Neural progenitor cell (in vitro differentiated cells): ENCODE results near the gene SEMA3D. TPM values are rescaled to one million over a fixed set of nuclear protein-coding genes. Genes with fewer than 3 reads are reported as not detected.

Experiments
- DNase-seq: peaks from one replicate; pipeline ENCODE4 v3.0.0-alpha.2; 2016; ENCODE audit warnings: low spot score
- H2AFZ ChIP-seq: fragments of 200-600 bp; sonication (generic); replicated peaks from 2 replicates; pipeline ENCODE4 v1.6.1; 2016; ENCODE audit warnings: antibody characterized with exemption
- H3F3A ChIP-seq: fragments of 200-600 bp; sonication (generic); 2 replicates; pipeline ENCODE4 v1.6.1; 2016; ENCODE audit warnings: antibody characterized with exemption, low read depth
- H3K27ac ChIP-seq: fragments of 200-600 bp; sonication (generic); 2 replicates; pipeline ENCODE4 v1.5.1; 2016; ENCODE audit warnings: mild to moderate bottlenecking
- H3K27me3 ChIP-seq: fragments of 200-600 bp; sonication (generic); 2 replicates; pipeline ENCODE4 v1.6.1; 2016; ENCODE audit warnings: mild to moderate bottlenecking, moderate library complexity
- H3K36me3 ChIP-seq: fragments of 200-600 bp; sonication (generic); 2 replicates; pipeline ENCODE4 v1.5.1; 2016
- H3K4me1 ChIP-seq: fragments of 200-600 bp; sonication (generic); 2 replicates; pipeline ENCODE4 v1.6.1; 2016; ENCODE audit warnings: mixed run types
- H3K4me2 ChIP-seq: fragments of 200-600 bp; sonication (generic); 2 replicates; pipeline ENCODE4 v1.6.1; 2016
- H3K4me3 ChIP-seq: fragments of 200-600 bp; sonication (generic); 2 replicates; pipeline ENCODE4 v1.5.1; 2016
- H3K79me2 ChIP-seq: fragments of 200-600 bp; sonication (generic); 2 replicates; pipeline ENCODE4 v1.6.1; 2016; ENCODE audit warnings: low read depth
- H3K9ac ChIP-seq: fragments of 200-600 bp; sonication (generic); 2 replicates; pipeline ENCODE4 v1.6.1; 2016
- H3K9me3 ChIP-seq: fragments of 200-600 bp; sonication (generic); 2 replicates; pipeline ENCODE4 v1.5.1; 2016; ENCODE audit warnings: low read depth
- H4K20me1 ChIP-seq: fragments of 200-600 bp; sonication (generic); 2 replicates; pipeline ENCODE4 v1.6.1; 2016; ENCODE audit warnings: low read depth
- H3K27ac Mint-ChIP-seq: 3 replicates; pipeline ENCODE4 v1.8.0; 2021; ENCODE audit warnings: mixed read lengths
- H3K27me3 Mint-ChIP-seq: 2 replicates; pipeline ENCODE4 v1.8.0; 2022; ENCODE audit warnings: low read depth, mild to moderate bottlenecking, inconsistent platforms, moderate library complexity, mixed read lengths; ENCODE audit not compliant: insufficient read depth
- H3K36me3 Mint-ChIP-seq: 3 replicates; pipeline ENCODE4 v1.8.0; 2021; ENCODE audit warnings: mixed read lengths
- H3K4me1 Mint-ChIP-seq: 3 replicates; pipeline ENCODE4 v1.8.0; 2021; ENCODE audit warnings: mixed read lengths
- H3K4me3 Mint-ChIP-seq: 3 replicates; pipeline ENCODE4 v1.8.0; 2021; ENCODE audit warnings: mild to moderate bottlenecking, moderate library complexity, mixed read lengths
- H3K9me3 Mint-ChIP-seq: 3 replicates; pipeline ENCODE4 v1.8.0; 2020; ENCODE audit warnings: mixed read lengths
- EZH2 ChIP-seq: fragments of 200-600 bp; sonication (generic); IDR thresholded peaks from 2 replicates; pipeline ENCODE4 v1.6.1; 2017; ENCODE audit warnings: antibody characterized with exemption, mild to moderate bottlenecking, moderate library complexity
- EZH2phosphoT487 ChIP-seq: fragments of 200-600 bp; sonication (generic); IDR thresholded peaks from 2 replicates; pipeline ENCODE4 v1.6.1; 2017; ENCODE audit warnings: antibody characterized with exemption
- total RNA-seq: library from RNA; depleted of rRNA; stranded (reverse); fragments of >200 nt; gene quantifications from 2 replicates; pipeline ENCODE4 v1.2.3, GENCODE V29; 2015; ENCODE audit warnings: low replicate concordance
- TF ChIP-seq, protein P1 (sequence below): fragments of 200-600 bp; sonication (generic); IDR thresholded peaks from 2 replicates; pipeline ENCODE4 v1.5.1; 2017; ENCODE audit warnings: antibody characterized with exemption, mild to moderate bottlenecking

The SEMA3D gene
- total RNA-seq, 1 donor from 2014 or later = 0.99 TPM

DNA sequence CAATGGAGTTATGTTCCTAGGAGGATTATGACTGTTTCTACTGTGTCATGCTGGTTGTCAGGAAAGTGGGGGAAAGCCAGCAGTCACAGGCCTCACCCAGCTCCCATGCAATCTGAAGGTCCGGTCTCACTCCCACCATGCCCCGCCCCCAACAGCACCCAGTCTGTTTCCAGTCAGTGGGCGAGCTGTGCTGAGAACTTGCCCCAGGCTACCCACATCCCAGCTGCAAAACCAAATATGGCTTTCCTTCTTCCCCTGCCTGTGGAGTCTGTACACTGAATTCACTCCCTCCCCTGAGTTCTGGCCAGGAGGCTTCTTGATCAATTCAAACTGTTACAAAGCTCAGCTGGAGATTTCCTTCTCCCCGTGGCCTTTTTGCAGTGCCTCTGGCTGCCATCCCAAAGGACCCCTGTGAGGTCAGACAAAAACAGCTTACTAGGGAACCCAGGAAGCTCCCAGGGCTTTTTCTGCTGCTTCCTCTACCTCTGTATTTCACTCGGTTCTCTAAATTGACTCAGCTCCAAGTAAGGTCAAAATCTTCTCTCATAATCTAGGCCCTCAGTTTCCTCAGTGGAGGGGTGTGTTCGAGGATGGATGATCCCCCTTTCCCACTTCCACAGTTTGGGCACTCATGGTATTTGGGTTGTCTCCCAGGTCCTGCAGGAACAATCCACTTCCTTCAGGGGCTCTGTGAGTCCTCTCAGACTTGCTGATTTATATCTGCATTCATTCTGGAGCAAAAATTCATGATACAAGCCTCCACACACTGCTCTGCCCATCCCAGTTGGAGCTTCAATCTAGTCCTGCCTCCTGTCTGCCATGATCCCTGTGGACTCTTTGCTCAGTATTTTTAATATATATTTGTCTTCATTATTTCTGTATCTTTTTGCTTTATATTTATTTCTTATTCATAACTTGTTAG, 205.5 kb downstream of the SEMA3D start:
- Mint-ChIP-seq H3K4me3 (no peak overlapping the region), H3K27ac (peak overlapping the region; percentile 73), H3K9me3 (no peaks in the 10 kb centered on the region), H3K4me1 (no peaks in the 10 kb centered on the region), H3K36me3 (no peaks in the 10 kb centered on the region), H3K27me3 (no peaks in the 10 kb centered on the region)
- H4K20me1 ChIP-seq = no peaks in the 10 kb centered on the region
- no peak overlapping the region for H3K4me3 ChIP-seq
- H3K4me2 ChIP-seq = no peak overlapping the region
- H3K27me3 ChIP-seq = no peaks in the 10 kb centered on the region
- H3K36me3 ChIP-seq = no peaks in the 10 kb centered on the region
- H2AFZ ChIP-seq = no peak overlapping the region
- H3K79me2 ChIP-seq = no peaks in the 10 kb centered on the region
- H3K9me3 ChIP-seq = no peaks in the 10 kb centered on the region
- H3F3A ChIP-seq = no peaks in the 10 kb centered on the region
- H3K4me1 ChIP-seq = no peaks in the 10 kb centered on the region
- H3K27ac ChIP-seq = no peak overlapping the region
- no peak for DNase-seq
- H3K9ac ChIP-seq = no peak overlapping the region
- TF ChIP-seq EZH2phosphoT487 (no peak), EZH2 (no peak)
- TF ChIP-seq, protein P1, sequence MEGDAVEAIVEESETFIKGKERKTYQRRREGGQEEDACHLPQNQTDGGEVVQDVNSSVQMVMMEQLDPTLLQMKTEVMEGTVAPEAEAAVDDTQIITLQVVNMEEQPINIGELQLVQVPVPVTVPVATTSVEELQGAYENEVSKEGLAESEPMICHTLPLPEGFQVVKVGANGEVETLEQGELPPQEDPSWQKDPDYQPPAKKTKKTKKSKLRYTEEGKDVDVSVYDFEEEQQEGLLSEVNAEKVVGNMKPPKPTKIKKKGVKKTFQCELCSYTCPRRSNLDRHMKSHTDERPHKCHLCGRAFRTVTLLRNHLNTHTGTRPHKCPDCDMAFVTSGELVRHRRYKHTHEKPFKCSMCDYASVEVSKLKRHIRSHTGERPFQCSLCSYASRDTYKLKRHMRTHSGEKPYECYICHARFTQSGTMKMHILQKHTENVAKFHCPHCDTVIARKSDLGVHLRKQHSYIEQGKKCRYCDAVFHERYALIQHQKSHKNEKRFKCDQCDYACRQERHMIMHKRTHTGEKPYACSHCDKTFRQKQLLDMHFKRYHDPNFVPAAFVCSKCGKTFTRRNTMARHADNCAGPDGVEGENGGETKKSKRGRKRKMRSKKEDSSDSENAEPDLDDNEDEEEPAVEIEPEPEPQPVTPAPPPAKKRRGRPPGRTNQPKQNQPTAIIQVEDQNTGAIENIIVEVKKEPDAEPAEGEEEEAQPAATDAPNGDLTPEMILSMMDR = no peak

DNA sequence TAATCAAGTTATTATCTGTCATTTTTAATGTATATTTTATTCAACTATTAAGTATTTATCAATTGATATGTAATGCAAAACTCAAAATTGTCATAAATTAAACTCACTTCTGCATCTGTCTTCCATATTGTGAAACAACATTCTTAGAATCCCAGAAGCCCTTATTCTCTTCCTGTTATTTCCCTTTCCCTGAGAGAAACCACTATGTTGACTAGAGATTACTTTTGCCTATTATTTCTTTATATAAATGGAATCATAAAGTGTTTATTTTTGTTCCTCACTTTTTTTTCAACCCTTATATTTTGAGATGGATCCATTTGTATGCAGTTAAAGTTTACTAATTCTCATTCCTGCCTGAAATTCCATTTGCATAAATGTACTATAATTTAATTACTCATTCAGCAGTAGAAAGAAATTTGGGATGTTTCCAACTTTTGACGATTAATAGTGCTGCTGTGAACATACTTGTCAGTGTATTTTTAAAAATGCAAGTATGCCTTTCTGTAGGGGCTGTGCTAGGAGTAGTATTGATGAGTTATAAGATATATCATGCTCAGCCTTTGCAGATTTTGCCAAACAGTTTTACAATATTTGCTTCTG, 211.2 kb downstream of the SEMA3D start:
- no peak for TF ChIP-seq EZH2phosphoT487
- TF ChIP-seq, protein P1 = no peak
- no peak for TF ChIP-seq EZH2
- no peaks in the 10 kb centered on the region for H3F3A ChIP-seq
- no peak overlapping the region for H2AFZ ChIP-seq
- no peaks in the 10 kb centered on the region for H3K9me3 ChIP-seq
- no peak overlapping the region for H3K4me3 ChIP-seq
- H3K4me3 Mint-ChIP-seq = no peak overlapping the region
- H3K27me3 ChIP-seq = no peaks in the 10 kb centered on the region
- no peaks in the 10 kb centered on the region for H3K79me2 ChIP-seq
- H3K9me3 Mint-ChIP-seq = no peaks in the 10 kb centered on the region
- H3K4me1 Mint-ChIP-seq = no peaks in the 10 kb centered on the region
- no peaks in the 10 kb centered on the region for H3K36me3 Mint-ChIP-seq
- H3K27ac ChIP-seq = no peak overlapping the region
- no peak overlapping the region for H3K9ac ChIP-seq
- no peaks in the 10 kb centered on the region for H3K36me3 ChIP-seq
- no peak overlapping the region for H3K4me2 ChIP-seq
- no peak overlapping the region for H3K27ac Mint-ChIP-seq
- no peaks in the 10 kb centered on the region for H4K20me1 ChIP-seq
- DNase-seq = no peak
- no peaks in the 10 kb centered on the region for H3K4me1 ChIP-seq
- H3K27me3 Mint-ChIP-seq = no peaks in the 10 kb centered on the region

DNA sequence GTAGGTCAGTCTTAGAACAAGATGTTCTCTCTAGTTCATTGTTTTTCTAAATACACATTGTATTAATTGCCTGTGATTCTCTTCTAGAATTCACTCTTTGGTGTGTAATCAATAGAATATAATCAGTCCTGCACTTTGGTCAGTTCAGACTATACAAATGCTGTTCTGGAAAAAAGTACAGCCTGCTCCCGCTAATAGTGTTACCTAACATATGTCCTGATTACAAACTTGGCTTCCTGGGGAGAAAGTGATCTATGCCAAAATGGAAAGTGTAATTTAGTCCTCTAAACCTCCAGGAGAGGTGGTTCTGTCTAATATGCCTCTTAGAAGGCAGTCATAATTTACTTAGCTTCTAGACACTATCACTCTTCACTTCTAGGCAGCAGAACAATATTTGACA, 215.5 kb downstream of the SEMA3D start:
- H3K4me2 ChIP-seq = no peak overlapping the region
- H4K20me1 ChIP-seq = no peaks in the 10 kb centered on the region
- no peak for DNase-seq
- H3K4me3 ChIP-seq = no peak overlapping the region
- no peak overlapping the region for H3K4me3 Mint-ChIP-seq
- no peaks in the 10 kb centered on the region for H3K79me2 ChIP-seq
- no peaks in the 10 kb centered on the region for H3F3A ChIP-seq
- no peak overlapping the region for H3K27ac ChIP-seq
- H2AFZ ChIP-seq = no peak overlapping the region
- no peaks in the 10 kb centered on the region for H3K9me3 ChIP-seq
- H3K27me3 ChIP-seq = no peaks in the 10 kb centered on the region
- no peaks in the 10 kb centered on the region for H3K36me3 ChIP-seq
- no peaks in the 10 kb centered on the region for H3K27me3 Mint-ChIP-seq
- H3K9me3 Mint-ChIP-seq = no peaks in the 10 kb centered on the region
- TF ChIP-seq, protein P1 = no peak
- TF ChIP-seq EZH2phosphoT487 = no peak
- TF ChIP-seq EZH2 = no peak
- no peak overlapping the region for H3K27ac Mint-ChIP-seq
- H3K36me3 Mint-ChIP-seq = no peaks in the 10 kb centered on the region
- H3K4me1 Mint-ChIP-seq = no peaks in the 10 kb centered on the region
- no peak overlapping the region for H3K9ac ChIP-seq
- H3K4me1 ChIP-seq = no peaks in the 10 kb centered on the region
